Omental fat pad (tissue), 4 donors: ENCODE results near the gene P4HA1. TPM values are rescaled to one million over a fixed set of nuclear protein-coding genes. Genes with fewer than 3 reads are reported as not detected.
"Not testable (repeated sequence)": the region's sequence is repeated elsewhere in the genome, so short reads cannot be mapped to it uniquely, and the experiment has no call there.

Source experiments
- ATAC-seq: fragments of 150-250 bp; one replicate; pipeline ENCODE4 v1.9.1; 2016; ENCODE audit warnings: mild to moderate bottlenecking, moderate library complexity; ENCODE audit not compliant: low FRiP score
- DNase-seq: peaks from one replicate; pipeline ENCODE4 v3.0.0-alpha.2; 2019; ENCODE audit warnings: low spot score
- CTCF ChIP-seq, 3 donors: fragments of 450-650 bp; IDR thresholded peaks; one replicate each; pipeline ENCODE4 v1.5.1; 2016 to 2017; ENCODE audit warnings: antibody characterized with exemption in 3 of 3, mild to moderate bottlenecking in 3 of 3, moderate library complexity in 2 of 3
- total RNA-seq, 4 donors: library from RNA; depleted of rRNA; stranded (reverse); fragments of >200 nt; gene quantifications; one replicate each; pipeline ENCODE4 v1.1.0, GENCODE V29; 2016

The P4HA1 gene
- total RNA-seq, 4 donors from 2014 or later: 22.0 to 41.4 (median 37.8) TPM

- no peak for ATAC-seq
- no peak for TF ChIP-seq CTCF (IDR thresholded peaks at IDR 0.05)
- no peak for DNase-seq
These were observed 34.6 kb upstream of the P4HA1 start for GRCh38 chr10:73131301-73131700.

- DNase-seq: no peak
- no peak for TF ChIP-seq CTCF (IDR thresholded peaks at IDR 0.05)
- no peak for ATAC-seq
These were observed 29.7 kb upstream of the P4HA1 start for GRCh38 chr10:73126343-73126742.

- ATAC-seq: no peak
- no peak for DNase-seq
- TF ChIP-seq CTCF (IDR thresholded peaks at IDR 0.05): no peak
These were observed 23.3 kb upstream of the P4HA1 start for GRCh38 chr10:73119952-73120351.

GRCh38 chr10:73119457-73119856, 22.8 kb upstream of the P4HA1 start:
- DNase-seq: no peak
- no peak for ATAC-seq
- no peak for TF ChIP-seq CTCF (IDR thresholded peaks at IDR 0.05)

GRCh38 chr10:73117976-73118743, 21.5 kb upstream of the P4HA1 start:
- DNase-seq (no peak), ATAC-seq (no peak)
- no peak for TF ChIP-seq CTCF (IDR thresholded peaks at IDR 0.05)

GRCh38 chr10:73116017-73116416, 19.4 kb upstream of the P4HA1 start:
- no peak for DNase-seq
- TF ChIP-seq CTCF (IDR thresholded peaks at IDR 0.05): no peak
- ATAC-seq: no peak

- ATAC-seq: no peak
These were observed 16.9 kb upstream of the P4HA1 start for GRCh38 chr10:73113551-73113950.

GRCh38 chr10:73112032-73112431, 15.4 kb upstream of the P4HA1 start:
- not testable (repeated sequence) for ATAC-seq, DNase-seq

More at GRCh38 chr10:73113551-73113950, 16.9 kb upstream of the P4HA1 start:
- no peak for TF ChIP-seq CTCF (IDR thresholded peaks at IDR 0.05)
- DNase-seq: no peak
